Stimulated activated naive CD8-positive, alpha-beta T cell treated with anti-CD3 and anti-CD28 coated beads, Interleukin-15, Interleukin-2, amounts not matched to agents 100 ng/mL and 50 ng/mL, for 24 hours (primary cell): ENCODE results near the gene EIF3A.

Experiments used
- H3K27ac Mint-ChIP-seq: one replicate; pipeline ENCODE4 v1.8.0; 2021; ENCODE audit warnings: mild to moderate bottlenecking, mixed read lengths
- H3K27me3 Mint-ChIP-seq: one replicate; pipeline ENCODE4 v1.8.0; 2021; ENCODE audit warnings: mixed read lengths
- H3K36me3 Mint-ChIP-seq: one replicate; pipeline ENCODE4 v1.8.0; 2021; ENCODE audit warnings: low read depth, mixed read lengths
- H3K4me1 Mint-ChIP-seq: one replicate; pipeline ENCODE4 v1.8.0; 2021; ENCODE audit warnings: low read depth, mixed read lengths
- H3K4me3 Mint-ChIP-seq: one replicate; pipeline ENCODE4 v1.8.0; 2021; ENCODE audit warnings: mild to moderate bottlenecking, mixed read lengths
- H3K9me3 Mint-ChIP-seq: one replicate; pipeline ENCODE4 v1.8.0; 2021; ENCODE audit warnings: mixed read lengths

The EIF3A gene

DNA sequence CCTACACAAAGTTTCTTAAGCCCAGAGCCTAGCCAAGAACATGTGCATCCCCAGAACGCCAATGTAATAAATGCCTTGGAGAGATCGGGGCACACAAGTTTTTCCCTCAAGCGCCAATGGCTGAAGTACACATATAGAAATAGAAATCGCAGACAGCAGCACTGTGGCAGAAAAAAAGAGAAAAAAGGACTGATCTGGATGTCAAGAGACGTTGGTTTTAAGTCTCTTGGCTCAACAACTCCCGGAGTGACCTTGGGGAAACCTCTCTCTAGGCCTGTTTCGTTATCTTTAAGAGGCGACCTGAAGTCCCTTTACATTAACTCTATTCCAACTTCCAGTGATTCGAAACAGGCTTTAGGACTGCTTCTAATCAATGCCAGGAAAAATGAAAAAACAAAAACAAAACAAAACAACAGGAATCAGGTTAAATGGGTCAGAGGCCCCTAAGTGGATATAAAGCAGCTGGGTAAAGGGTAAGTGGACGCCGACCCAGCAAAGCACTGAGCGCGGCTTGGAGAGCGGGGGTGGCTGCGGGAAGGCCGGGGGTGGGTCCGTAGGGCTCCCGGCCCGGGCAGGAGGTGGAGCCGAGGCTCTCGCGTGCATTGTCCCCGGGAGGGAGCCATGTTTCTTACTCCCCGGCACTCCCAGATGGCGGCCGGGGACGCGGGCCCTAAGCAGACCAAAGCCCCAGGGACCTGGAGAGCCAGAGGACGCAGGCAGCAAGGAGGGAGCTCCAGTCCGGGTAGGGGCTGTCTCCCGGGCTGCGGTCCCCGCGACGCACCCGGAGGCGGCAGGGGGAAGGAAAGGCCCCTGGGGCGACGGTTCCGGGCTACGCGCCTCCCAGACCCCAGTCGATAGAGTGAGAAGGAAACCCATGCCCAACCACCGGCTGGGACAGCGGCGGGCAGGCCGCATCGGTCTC is 757 bp downstream of the EIF3A start:
- H3K4me3 Mint-ChIP-seq, result peak overlapping the region; percentile 96
- peaks cover 56% of the 10 kb centered on the region for H3K4me1 Mint-ChIP-seq
- no peaks in the 10 kb centered on the region for H3K27me3 Mint-ChIP-seq
- peaks cover 55% of the 10 kb centered on the region for H3K36me3 Mint-ChIP-seq
- peak overlapping the region; percentile 98 for H3K27ac Mint-ChIP-seq
- H3K9me3 Mint-ChIP-seq, result no peaks in the 10 kb centered on the region

GRCh38 chr10:119078422-119079179 is 2.0 kb downstream of the EIF3A start:
- H3K4me3 Mint-ChIP-seq, result peak overlapping the region; percentile 96
- H3K27ac Mint-ChIP-seq, result peak overlapping the region; percentile 98
- peaks cover 60% of the 10 kb centered on the region for H3K36me3 Mint-ChIP-seq
- H3K4me1 Mint-ChIP-seq, result peaks cover 57% of the 10 kb centered on the region
- H3K9me3 Mint-ChIP-seq, result no peaks in the 10 kb centered on the region
- H3K27me3 Mint-ChIP-seq, result no peaks in the 10 kb centered on the region

DNA sequence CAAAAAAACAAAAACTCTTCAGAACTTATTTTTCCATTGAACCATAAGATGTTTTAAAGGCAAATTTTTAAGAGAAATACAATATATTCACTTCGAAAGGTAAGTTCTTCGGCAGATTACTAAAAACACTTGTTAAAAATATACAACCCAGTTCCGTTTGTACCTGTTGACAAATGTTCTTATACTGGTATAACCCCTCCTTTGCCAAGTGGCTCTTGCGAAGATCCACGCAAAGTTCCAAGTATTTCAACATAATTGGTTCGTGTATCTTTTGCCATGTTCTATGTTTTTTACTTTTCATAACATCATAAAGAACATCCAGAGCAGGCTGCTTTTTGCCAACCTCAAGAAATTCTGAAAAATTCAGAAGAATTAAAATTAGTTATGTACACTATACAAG is 7.0 kb downstream of the EIF3A start:
- Mint-ChIP-seq H3K27me3 (no peaks in the 10 kb centered on the region), H3K4me3 (peak overlapping the region; percentile 1), H3K4me1 (peaks cover 50% of the 10 kb centered on the region), H3K27ac (no peak overlapping the region), H3K9me3 (no peaks in the 10 kb centered on the region), H3K36me3 (peaks cover 80% of the 10 kb centered on the region)

GRCh38 chr10:119070395-119071165 is 10.0 kb downstream of the EIF3A start:
- no peaks in the 10 kb centered on the region for H3K27me3 Mint-ChIP-seq
- H3K36me3 Mint-ChIP-seq, result peaks cover 83% of the 10 kb centered on the region
- H3K9me3 Mint-ChIP-seq, result no peaks in the 10 kb centered on the region
- H3K27ac Mint-ChIP-seq, result no peak overlapping the region
- peaks cover 29% of the 10 kb centered on the region for H3K4me1 Mint-ChIP-seq
- H3K4me3 Mint-ChIP-seq, result no peak overlapping the region

- H3K36me3 Mint-ChIP-seq, result peaks cover 96% of the 10 kb centered on the region
- H3K27ac Mint-ChIP-seq, result no peak overlapping the region
- peaks cover 16% of the 10 kb centered on the region for H3K4me1 Mint-ChIP-seq
Measured at GRCh38 chr10:119061926-119062325, 18.7 kb downstream of the EIF3A start.

GRCh38 chr10:119061352-119061751 is 19.3 kb downstream of the EIF3A start:
- Mint-ChIP-seq H3K27me3 (no peaks in the 10 kb centered on the region), H3K27ac (peak overlapping the region; percentile 39), H3K36me3 (peaks cover 96% of the 10 kb centered on the region), H3K4me3 (no peak overlapping the region), H3K9me3 (no peaks in the 10 kb centered on the region), H3K4me1 (peaks cover 16% of the 10 kb centered on the region)

More at GRCh38 chr10:119061926-119062325, 18.7 kb downstream of the EIF3A start:
- Mint-ChIP-seq H3K27me3 (no peaks in the 10 kb centered on the region), H3K9me3 (no peaks in the 10 kb centered on the region), H3K4me3 (no peak overlapping the region)

DNA sequence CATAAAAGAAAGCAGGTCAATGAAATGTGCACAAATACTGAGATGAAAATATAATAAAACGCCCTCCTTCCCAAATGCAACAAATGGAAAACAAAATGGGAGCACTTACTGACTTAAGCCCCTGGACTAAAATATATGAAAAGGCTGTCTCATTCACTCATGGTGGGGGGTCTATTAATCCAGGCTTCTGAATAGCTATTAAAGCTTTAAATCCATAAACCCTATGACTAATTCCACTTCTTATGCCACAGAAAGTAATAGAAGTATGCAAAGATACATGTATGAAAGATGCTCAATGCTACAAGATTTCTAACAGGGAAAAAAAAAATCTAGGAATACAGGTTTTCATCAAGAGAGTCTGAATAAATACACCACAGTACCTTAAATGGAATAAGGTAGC is 20.5 kb downstream of the EIF3A start:
- Mint-ChIP-seq H3K27ac (no peak overlapping the region), H3K36me3 (peaks cover 96% of the 10 kb centered on the region), H3K4me1 (peaks cover 16% of the 10 kb centered on the region), H3K27me3 (no peaks in the 10 kb centered on the region), H3K4me3 (no peak overlapping the region), H3K9me3 (no peaks in the 10 kb centered on the region)

DNA sequence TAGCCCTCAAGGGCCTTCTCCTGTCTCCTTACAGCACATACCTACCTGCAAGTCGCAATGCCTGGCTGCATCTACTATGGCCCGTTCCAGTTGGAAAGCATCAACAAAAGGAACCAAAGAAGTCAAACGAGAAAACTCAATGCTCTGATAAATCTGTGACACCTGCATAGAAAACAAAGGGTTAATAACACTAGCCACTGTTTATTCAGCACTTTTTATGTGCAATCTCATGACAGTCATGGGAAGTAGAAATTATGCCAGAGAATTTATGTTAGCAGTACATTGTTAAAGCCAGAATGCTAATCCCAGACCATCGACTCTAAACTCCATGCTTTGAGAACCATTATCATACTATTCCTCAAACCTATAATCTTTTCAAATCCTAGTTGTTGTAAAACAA is 21.1 kb downstream of the EIF3A start:
- no peaks in the 10 kb centered on the region for H3K27me3 Mint-ChIP-seq
- H3K9me3 Mint-ChIP-seq, result no peaks in the 10 kb centered on the region
- H3K4me3 Mint-ChIP-seq, result no peak overlapping the region
- H3K4me1 Mint-ChIP-seq, result peaks cover 16% of the 10 kb centered on the region
- H3K27ac Mint-ChIP-seq, result no peak overlapping the region
- H3K36me3 Mint-ChIP-seq, result peaks cover 96% of the 10 kb centered on the region

DNA sequence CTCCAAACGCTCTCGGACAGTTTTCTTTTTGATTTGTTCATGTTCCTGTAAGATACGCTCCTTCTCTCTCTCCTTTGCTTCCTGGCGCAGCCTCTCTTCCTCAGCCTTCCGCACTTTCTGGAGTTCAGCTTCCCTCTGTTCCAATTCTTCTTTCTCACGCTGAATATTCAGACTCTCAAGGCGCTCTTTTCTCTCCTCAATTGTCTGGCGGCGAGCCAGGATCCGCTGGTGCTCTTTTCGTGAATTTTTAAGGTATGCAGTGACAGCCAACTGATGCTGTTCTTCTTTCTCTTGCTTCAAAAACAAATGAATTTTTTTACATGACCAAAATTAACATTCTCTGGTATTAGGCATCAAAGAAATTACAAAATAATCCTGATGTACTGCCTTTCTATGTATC is 22.6 kb downstream of the EIF3A start:
- no peaks in the 10 kb centered on the region for H3K9me3 Mint-ChIP-seq
- peaks cover 11% of the 10 kb centered on the region for H3K4me1 Mint-ChIP-seq
- H3K4me3 Mint-ChIP-seq, result no peak overlapping the region
- H3K36me3 Mint-ChIP-seq, result peaks cover 93% of the 10 kb centered on the region
- no peak overlapping the region for H3K27ac Mint-ChIP-seq
- no peaks in the 10 kb centered on the region for H3K27me3 Mint-ChIP-seq

DNA sequence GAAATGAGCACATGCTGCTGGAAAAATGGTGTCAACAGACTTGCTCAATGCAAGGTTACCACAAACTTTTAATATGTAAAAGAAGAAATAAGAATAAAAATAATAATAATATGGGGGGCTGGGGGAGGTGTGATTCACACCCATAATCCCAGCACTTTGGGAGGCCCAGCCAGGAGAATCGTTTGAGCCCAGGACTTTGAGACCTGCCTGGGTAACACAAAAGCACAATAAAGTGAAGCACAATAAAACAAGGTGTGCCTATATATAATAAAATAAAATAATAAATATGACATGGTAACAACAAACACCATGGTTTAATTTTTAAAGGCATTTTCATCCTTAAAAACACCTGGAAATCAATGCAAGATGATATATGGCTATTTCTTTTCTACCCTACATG is 25.1 kb downstream of the EIF3A start:
- peaks cover 95% of the 10 kb centered on the region for H3K36me3 Mint-ChIP-seq
- no peak overlapping the region for H3K27ac Mint-ChIP-seq
- H3K27me3 Mint-ChIP-seq, result no peaks in the 10 kb centered on the region
- no peaks in the 10 kb centered on the region for H3K9me3 Mint-ChIP-seq
- H3K4me3 Mint-ChIP-seq, result no peak overlapping the region
- no peaks in the 10 kb centered on the region for H3K4me1 Mint-ChIP-seq

- peaks cover 95% of the 10 kb centered on the region for H3K36me3 Mint-ChIP-seq
- peaks cover 4% of the 10 kb centered on the region for H3K4me1 Mint-ChIP-seq
- H3K4me3 Mint-ChIP-seq, result no peak overlapping the region
- H3K27ac Mint-ChIP-seq, result no peak overlapping the region
- H3K9me3 Mint-ChIP-seq, result no peaks in the 10 kb centered on the region
- no peaks in the 10 kb centered on the region for H3K27me3 Mint-ChIP-seq
Measured at GRCh38 chr10:119051775-119052174, 28.8 kb downstream of the EIF3A start.

GRCh38 chr10:119049777-119050176 is 30.8 kb downstream of the EIF3A start:
- no peak overlapping the region for H3K4me3 Mint-ChIP-seq
- H3K36me3 Mint-ChIP-seq, result peaks cover 94% of the 10 kb centered on the region
- H3K27me3 Mint-ChIP-seq, result no peaks in the 10 kb centered on the region
- H3K27ac Mint-ChIP-seq, result no peak overlapping the region
- no peaks in the 10 kb centered on the region for H3K9me3 Mint-ChIP-seq
- peaks cover 4% of the 10 kb centered on the region for H3K4me1 Mint-ChIP-seq

- Mint-ChIP-seq H3K36me3 (peaks cover 91% of the 10 kb centered on the region), H3K9me3 (no peaks in the 10 kb centered on the region), H3K27ac (no peak overlapping the region), H3K27me3 (no peaks in the 10 kb centered on the region), H3K4me1 (peaks cover 4% of the 10 kb centered on the region), H3K4me3 (no peak overlapping the region)
Measured at GRCh38 chr10:119049361-119049760, 31.3 kb downstream of the EIF3A start.

DNA sequence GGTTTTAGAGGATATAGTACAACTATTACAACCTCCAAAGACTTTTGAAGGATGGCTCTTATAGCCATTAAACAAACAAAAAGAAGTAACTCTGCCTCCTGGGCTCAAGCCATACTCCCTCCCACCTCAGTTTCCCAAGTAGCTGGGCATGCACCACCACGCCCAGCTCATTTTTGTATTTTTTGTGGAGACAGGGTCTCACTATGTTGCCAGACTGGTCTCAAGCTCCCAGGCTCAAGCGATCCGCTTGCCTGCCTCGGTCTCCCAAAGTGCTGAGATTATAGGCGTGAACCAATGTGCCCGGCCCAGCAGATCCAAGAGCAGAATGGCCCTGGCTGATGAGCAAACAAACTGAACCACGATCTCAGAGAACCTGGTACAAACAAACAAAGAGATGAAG is 35.1 kb downstream of the EIF3A start:
- Mint-ChIP-seq H3K4me3 (no peak overlapping the region), H3K27ac (no peak overlapping the region), H3K27me3 (no peaks in the 10 kb centered on the region), H3K4me1 (peaks cover 4% of the 10 kb centered on the region), H3K9me3 (no peaks in the 10 kb centered on the region), H3K36me3 (peaks cover 92% of the 10 kb centered on the region)

DNA sequence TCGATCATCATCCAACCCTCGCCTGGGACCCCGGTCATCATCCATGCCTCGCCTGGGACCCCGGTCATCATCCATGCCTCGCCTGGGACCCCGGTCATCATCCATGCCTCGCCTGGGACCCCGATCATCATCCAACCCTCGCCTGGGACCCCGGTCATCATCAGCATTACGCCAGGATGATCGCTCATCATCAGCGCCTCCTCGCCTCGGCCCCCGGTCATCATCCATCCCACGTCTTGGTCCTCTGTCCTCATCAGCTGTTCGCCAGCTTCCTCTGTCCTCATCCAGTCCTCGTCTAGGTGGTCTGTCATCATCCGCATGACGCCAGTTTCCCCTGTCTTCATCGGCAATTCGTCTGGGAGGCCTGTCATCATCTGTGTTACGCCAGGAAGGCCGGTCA is 38.4 kb downstream of the EIF3A start:
- Mint-ChIP-seq H3K4me1 (no peaks in the 10 kb centered on the region), H3K36me3 (peaks cover 89% of the 10 kb centered on the region), H3K27me3 (no peaks in the 10 kb centered on the region), H3K27ac (peak overlapping the region; percentile 60), H3K9me3 (no peaks in the 10 kb centered on the region), H3K4me3 (no peak overlapping the region)
